Dendritic cell treated with granulocyte-macrophage colony-stimulating factor and Interleukin-4, amounts not matched to agents 40 ng/mL and 50 ng/mL, for 4 days (primary cell): ENCODE measurements around the gene EGR2.

Experiments
- H3K27ac Mint-ChIP-seq: one replicate; pipeline ENCODE4 v1.8.0; 2022; ENCODE audit warnings: mild to moderate bottlenecking, mixed read lengths
- H3K27me3 Mint-ChIP-seq: one replicate; pipeline ENCODE4 v1.8.0; 2022; ENCODE audit warnings: mild to moderate bottlenecking, mixed read lengths
- H3K36me3 Mint-ChIP-seq: one replicate; pipeline ENCODE4 v1.8.0; 2022; ENCODE audit warnings: low read depth, mixed read lengths
- H3K4me1 Mint-ChIP-seq: one replicate; pipeline ENCODE4 v1.8.0; 2022; ENCODE audit warnings: low read depth, mixed read lengths
- H3K4me3 Mint-ChIP-seq: one replicate; pipeline ENCODE4 v1.8.0; 2022; ENCODE audit warnings: mild to moderate bottlenecking, moderate library complexity, mixed read lengths
- H3K9me3 Mint-ChIP-seq: one replicate; pipeline ENCODE4 v1.8.0; 2022; ENCODE audit warnings: mixed read lengths
- intact Hi-C: fragments of 100-400 bp; cut with micrococcal nuclease; formaldehyde crosslinking; loops from one replicate; pipeline ENCODE4 v1.15.0; 2022

Gene EGR2

GRCh38 chr10:62816331-62817120 is at the start of gene EGR2:
Gene EGR2, minus strand, starts transcription at chr10:62816366. Its CDS starts 337 bp downstream, at chr10:62816029.
- Mint-ChIP-seq H3K27me3 (peaks cover 18% of the 10 kb centered on the region), H3K9me3 (no peaks in the 10 kb centered on the region), H3K36me3 (peaks cover 60% of the 10 kb centered on the region), H3K4me3 (peak within 1 kb of the TSS; percentile 98), H3K4me1 (peaks cover 57% of the 10 kb centered on the region), H3K27ac (peak within 1 kb of the TSS; percentile 98)
- intact Hi-C loops: loop anchor here (5.0 to 10.0 kb wide), 4 partner anchors 224 to 448 kb away; no protein-coding TSS in a partner anchor

- Mint-ChIP-seq H3K27ac (no peak overlapping the region), H3K36me3 (no peaks in the 10 kb centered on the region), H3K4me1 (peaks cover 23% of the 10 kb centered on the region), H3K4me3 (no peak overlapping the region), H3K9me3 (no peaks in the 10 kb centered on the region), H3K27me3 (no peaks in the 10 kb centered on the region)
- intact Hi-C loops: no loop called here
These were observed 46.3 kb upstream of the EGR2 start for GRCh38 chr10:62862447-62862846.

GRCh38 chr10:62861507-62861906 is 45.3 kb upstream of the EGR2 start:
- H3K9me3 Mint-ChIP-seq: no peaks in the 10 kb centered on the region
- H3K4me3 Mint-ChIP-seq: no peak overlapping the region
- no peaks in the 10 kb centered on the region for H3K36me3 Mint-ChIP-seq
- intact Hi-C loops: no loop called here
- H3K27me3 Mint-ChIP-seq: no peaks in the 10 kb centered on the region
- peaks cover 23% of the 10 kb centered on the region for H3K4me1 Mint-ChIP-seq
- no peak overlapping the region for H3K27ac Mint-ChIP-seq

GRCh38 chr10:62860946-62861345 is 44.8 kb upstream of the EGR2 start:
- no peaks in the 10 kb centered on the region for H3K9me3 Mint-ChIP-seq
- no peaks in the 10 kb centered on the region for H3K27me3 Mint-ChIP-seq
- H3K4me1 Mint-ChIP-seq: peaks cover 23% of the 10 kb centered on the region
- H3K4me3 Mint-ChIP-seq: no peak overlapping the region
- intact Hi-C loops: no loop called here
- no peak overlapping the region for H3K27ac Mint-ChIP-seq
- no peaks in the 10 kb centered on the region for H3K36me3 Mint-ChIP-seq

GRCh38 chr10:62858364-62858763 is 42.2 kb upstream of the EGR2 start:
- Mint-ChIP-seq H3K4me1 (peaks cover 24% of the 10 kb centered on the region), H3K27ac (no peak overlapping the region), H3K27me3 (peaks cover 3% of the 10 kb centered on the region), H3K36me3 (no peaks in the 10 kb centered on the region), H3K9me3 (no peaks in the 10 kb centered on the region), H3K4me3 (no peak overlapping the region)
- intact Hi-C loops: no loop called here

GRCh38 chr10:62856021-62856420 is 39.9 kb upstream of the EGR2 start:
- peaks cover 35% of the 10 kb centered on the region for H3K4me1 Mint-ChIP-seq
- no peak overlapping the region for H3K4me3 Mint-ChIP-seq
- H3K27ac Mint-ChIP-seq: no peak overlapping the region
- intact Hi-C loops: no loop called here
- peaks cover 3% of the 10 kb centered on the region for H3K27me3 Mint-ChIP-seq
- no peaks in the 10 kb centered on the region for H3K9me3 Mint-ChIP-seq
- no peaks in the 10 kb centered on the region for H3K36me3 Mint-ChIP-seq

- H3K9me3 Mint-ChIP-seq: no peaks in the 10 kb centered on the region
- peaks cover 35% of the 10 kb centered on the region for H3K4me1 Mint-ChIP-seq
- no peaks in the 10 kb centered on the region for H3K36me3 Mint-ChIP-seq
- H3K4me3 Mint-ChIP-seq: no peak overlapping the region
- no peak overlapping the region for H3K27ac Mint-ChIP-seq
- intact Hi-C loops: no loop called here
- H3K27me3 Mint-ChIP-seq: peaks cover 3% of the 10 kb centered on the region
These were observed 37.5 kb upstream of the EGR2 start for GRCh38 chr10:62853710-62854109.

- Mint-ChIP-seq H3K4me3 (no peak overlapping the region), H3K4me1 (peaks cover 35% of the 10 kb centered on the region), H3K27ac (no peak overlapping the region), H3K9me3 (peaks cover 5% of the 10 kb centered on the region), H3K36me3 (no peaks in the 10 kb centered on the region), H3K27me3 (peaks cover 3% of the 10 kb centered on the region)
- intact Hi-C loops: no loop called here
These were observed 37.0 kb upstream of the EGR2 start for GRCh38 chr10:62852961-62853702.

- peak overlapping the region; percentile 24 for H3K27ac Mint-ChIP-seq
- H3K36me3 Mint-ChIP-seq: no peaks in the 10 kb centered on the region
- H3K4me1 Mint-ChIP-seq: peaks cover 35% of the 10 kb centered on the region
- intact Hi-C loops: no loop called here
- no peak overlapping the region for H3K4me3 Mint-ChIP-seq
- H3K27me3 Mint-ChIP-seq: peaks cover 3% of the 10 kb centered on the region
- peaks cover 22% of the 10 kb centered on the region for H3K9me3 Mint-ChIP-seq
These were observed 35.3 kb upstream of the EGR2 start for GRCh38 chr10:62851442-62851841.

- Mint-ChIP-seq H3K9me3 (peaks cover 26% of the 10 kb centered on the region), H3K36me3 (no peaks in the 10 kb centered on the region), H3K4me1 (peaks cover 35% of the 10 kb centered on the region), H3K27ac (peak overlapping the region; percentile 24), H3K4me3 (no peak overlapping the region), H3K27me3 (peaks cover 2% of the 10 kb centered on the region)
- intact Hi-C loops: no loop called here
These were observed 34.5 kb upstream of the EGR2 start for GRCh38 chr10:62850646-62851045.

- H3K4me1 Mint-ChIP-seq: peaks cover 18% of the 10 kb centered on the region
- peaks cover 2% of the 10 kb centered on the region for H3K27me3 Mint-ChIP-seq
- H3K27ac Mint-ChIP-seq: no peak overlapping the region
- H3K9me3 Mint-ChIP-seq: peaks cover 26% of the 10 kb centered on the region
- intact Hi-C loops: no loop called here
- no peak overlapping the region for H3K4me3 Mint-ChIP-seq
- no peaks in the 10 kb centered on the region for H3K36me3 Mint-ChIP-seq
These were observed 31.3 kb upstream of the EGR2 start for GRCh38 chr10:62847433-62847832.

- Mint-ChIP-seq H3K9me3 (peaks cover 26% of the 10 kb centered on the region), H3K27me3 (peaks cover 2% of the 10 kb centered on the region), H3K36me3 (no peaks in the 10 kb centered on the region), H3K27ac (no peak overlapping the region), H3K4me1 (peaks cover 9% of the 10 kb centered on the region), H3K4me3 (no peak overlapping the region)
- intact Hi-C loops: no loop called here
These were observed 28.3 kb upstream of the EGR2 start for GRCh38 chr10:62844280-62845011.

- peaks cover 25% of the 10 kb centered on the region for H3K9me3 Mint-ChIP-seq
- intact Hi-C loops: no loop called here
- no peaks in the 10 kb centered on the region for H3K36me3 Mint-ChIP-seq
- peaks cover 2% of the 10 kb centered on the region for H3K27me3 Mint-ChIP-seq
- H3K4me3 Mint-ChIP-seq: no peak overlapping the region
- no peak overlapping the region for H3K27ac Mint-ChIP-seq
- H3K4me1 Mint-ChIP-seq: peaks cover 10% of the 10 kb centered on the region
These were observed 27.4 kb upstream of the EGR2 start for GRCh38 chr10:62843600-62843999.

- Mint-ChIP-seq H3K4me3 (no peak overlapping the region), H3K27me3 (peaks cover 2% of the 10 kb centered on the region), H3K4me1 (peaks cover 10% of the 10 kb centered on the region), H3K27ac (no peak overlapping the region), H3K36me3 (no peaks in the 10 kb centered on the region), H3K9me3 (peaks cover 19% of the 10 kb centered on the region)
- intact Hi-C loops: no loop called here
These were observed 26.8 kb upstream of the EGR2 start for GRCh38 chr10:62842983-62843382.
